SK-N-SH (cell line): ENCODE data around the gene PDE4B.

Experiments used
- CTCF ChIP-seq: fragments of 200-600 bp; sonication (generic); IDR thresholded peaks from 2 replicates; pipeline ENCODE4 v1.6.1; 2017; ENCODE audit warnings: antibody characterized with exemption, mild to moderate bottlenecking, moderate library complexity
- MAX ChIP-seq: IDR thresholded peaks from 2 replicates; pipeline ENCODE4 v1.4.0; 2012; ENCODE audit warnings: low read depth
- NFIC ChIP-seq: IDR thresholded peaks from 2 replicates; pipeline ENCODE4 v1.4.0; 2012; ENCODE audit warnings: borderline replicate concordance
- REST ChIP-seq: IDR thresholded peaks from 2 replicates; pipeline ENCODE4 v1.6.1; 2012; ENCODE audit warnings: mild to moderate bottlenecking, low read depth, low read length, moderate library complexity
- TCF12 ChIP-seq: IDR thresholded peaks from 2 replicates; pipeline ENCODE4 v1.4.0; 2012

DNA sequence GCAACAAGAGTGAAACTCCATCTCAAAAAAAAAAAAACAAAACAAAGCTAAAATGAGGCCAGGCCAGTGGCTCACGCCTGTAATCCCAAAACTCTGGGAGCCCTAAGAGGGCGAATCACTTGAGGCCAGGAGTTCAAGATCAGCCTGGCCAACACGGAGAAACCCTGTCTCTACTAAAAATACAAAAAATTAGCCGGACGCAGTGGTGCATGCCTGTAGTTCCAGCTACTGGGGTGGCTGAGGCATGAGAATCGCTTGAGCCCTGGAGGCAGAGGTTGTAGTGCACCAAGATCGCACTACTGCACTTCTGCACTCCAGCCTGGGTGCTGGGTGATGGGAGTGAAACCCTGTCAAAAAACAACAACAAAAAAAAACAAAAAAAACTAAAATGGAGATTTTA, 550.0 kb downstream of the PDE4B start:
- TF ChIP-seq NFIC (no peak), TCF12 (no peak), REST (no peak), MAX (no peak), CTCF (no peak)
